ENCODE data around the gene CEP78. TPM values are rescaled to one million over a fixed set of nuclear protein-coding genes. Genes with fewer than 3 reads are reported as not detected.
A peak's percentile ranks its signal among the peaks of the same experiment; 100 is the strongest.

The CEP78 gene
- total RNA-seq, 2 donors from 2014 or later, result 52.8 to 71.6 TPM

GRCh38 chr9:78314550-78314949 is 78.7 kb downstream of the CEP78 start:
- Mint-ChIP-seq H3K27ac (peak overlapping the region; percentile 88), H3K36me3 (ENCODE audit: low read depth) (peaks cover 66% of the 10 kb centered on the region), H3K27me3 (ENCODE audit: insufficient read depth) (no peaks in the 10 kb centered on the region), H3K4me3 (no peak overlapping the region), H3K4me1 (peaks cover 9% of the 10 kb centered on the region), H3K9me3 (no peaks in the 10 kb centered on the region)
- WGBS, 2 experiments (ENCODE audit: insufficient coverage in 1 of 2, insufficient read length in 1 of 2), result 92 to 95% methylated on average over 5 of the region's 5 CpGs
- H3K9me3 ChIP-seq (ENCODE audit: control insufficient read depth, low read length), result no peaks in the 10 kb centered on the region
- TF ChIP-seq CTCF (conservative IDR thresholded peaks at IDR 0.05), result no peak
- H3K27ac ChIP-seq (ENCODE audit: low read depth, low read length), result no peak overlapping the region
- peak; percentile 41 for DNase-seq
- no peaks in the 10 kb centered on the region for H3K4me1 ChIP-seq (ENCODE audit: control insufficient read depth, insufficient read depth, low read length)
- H3K9ac ChIP-seq (ENCODE audit: extremely low read depth, low read length, poor library complexity, severe bottlenecking), result no peak overlapping the region
- H3K27me3 ChIP-seq (ENCODE audit: control insufficient read depth, insufficient read depth, low read length, poor library complexity, severe bottlenecking), result no peaks in the 10 kb centered on the region
- peaks cover 44% of the 10 kb centered on the region for H3K36me3 ChIP-seq (ENCODE audit: control insufficient read depth, insufficient read depth, low read length)
- no peak overlapping the region for H3K4me3 ChIP-seq (ENCODE audit: low read length)

DNA sequence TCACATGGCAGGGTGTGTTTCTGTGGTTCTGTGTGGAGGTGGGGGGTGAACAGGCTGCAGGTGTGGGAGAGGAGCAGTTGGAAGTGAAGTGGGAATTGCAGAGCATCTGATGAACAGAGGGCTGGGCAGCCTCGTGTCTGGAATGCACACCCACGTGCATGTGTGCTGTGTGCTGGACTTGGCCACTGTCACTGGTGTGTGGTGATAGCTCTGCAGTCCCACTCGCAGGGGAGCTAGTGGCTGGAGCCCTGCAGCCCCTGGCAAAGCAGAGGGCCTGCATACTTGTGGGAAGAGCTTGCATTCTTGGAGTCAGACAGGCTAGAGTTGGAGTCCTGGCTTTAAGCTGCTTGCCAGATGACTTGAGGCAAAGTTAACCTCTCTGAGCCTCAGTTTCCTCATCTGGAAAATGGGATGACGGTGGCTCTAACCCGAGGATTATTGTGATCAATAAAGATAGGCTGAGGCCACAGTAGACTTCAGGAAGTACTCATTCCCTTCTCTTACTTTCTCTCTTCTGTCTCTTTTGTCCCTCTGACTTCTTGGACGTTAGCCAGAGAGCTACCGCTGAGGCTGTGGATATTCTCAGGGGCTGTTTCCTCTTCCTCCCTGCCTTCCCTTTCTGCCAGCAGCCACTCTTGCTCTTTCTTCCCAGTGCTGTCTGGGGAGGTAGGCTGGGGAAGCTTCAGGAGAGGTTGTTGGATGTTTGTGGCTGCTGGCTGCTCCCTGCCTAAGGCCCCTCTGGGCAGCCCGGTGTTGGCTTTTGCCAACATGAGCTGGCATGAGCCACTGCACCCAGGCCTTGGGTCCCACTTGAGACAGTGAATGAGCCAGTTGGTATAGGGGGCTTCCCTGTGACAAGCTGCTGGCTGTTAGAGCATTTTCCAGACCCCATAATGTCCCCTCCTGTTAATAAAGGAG is 79.3 kb downstream of the CEP78 start:
- no peaks in the 10 kb centered on the region for H3K9me3 Mint-ChIP-seq
- Histone ChIP-seq H3K9me3 (ENCODE audit: control insufficient read depth, low read length) (no peaks in the 10 kb centered on the region), H3K4me1 (ENCODE audit: control insufficient read depth, insufficient read depth, low read length) (no peaks in the 10 kb centered on the region), H3K9ac (ENCODE audit: extremely low read depth, low read length, poor library complexity, severe bottlenecking) (no peak overlapping the region), H3K36me3 (ENCODE audit: control insufficient read depth, insufficient read depth, low read length) (peaks cover 47% of the 10 kb centered on the region), H3K4me3 (ENCODE audit: low read length) (no peak overlapping the region), H3K27ac (ENCODE audit: low read depth, low read length) (no peak overlapping the region), H3K27me3 (ENCODE audit: control insufficient read depth, insufficient read depth, low read length, poor library complexity, severe bottlenecking) (no peaks in the 10 kb centered on the region)
- TF ChIP-seq CTCF (conservative IDR thresholded peaks at IDR 0.05), result no peak
- H3K27me3 Mint-ChIP-seq (ENCODE audit: insufficient read depth), result no peaks in the 10 kb centered on the region
- DNase-seq, result peak; percentile 40
- 94 to 95% methylated on average over 3 to 8 of the region's 8 CpGs for WGBS, 2 experiments (ENCODE audit: insufficient coverage in 1 of 2, insufficient read length in 1 of 2)
- peaks cover 66% of the 10 kb centered on the region for H3K36me3 Mint-ChIP-seq (ENCODE audit: low read depth)
- H3K4me3 Mint-ChIP-seq, result no peak overlapping the region
- peak overlapping the region; percentile 88 for H3K27ac Mint-ChIP-seq
- peaks cover 9% of the 10 kb centered on the region for H3K4me1 Mint-ChIP-seq

- Histone ChIP-seq H3K9me3 (ENCODE audit: control insufficient read depth, low read length) (no peaks in the 10 kb centered on the region), H3K36me3 (ENCODE audit: control insufficient read depth, insufficient read depth, low read length) (peaks cover 50% of the 10 kb centered on the region), H3K4me3 (ENCODE audit: low read length) (no peak overlapping the region), H3K27me3 (ENCODE audit: control insufficient read depth, insufficient read depth, low read length, poor library complexity, severe bottlenecking) (no peaks in the 10 kb centered on the region), H3K9ac (ENCODE audit: extremely low read depth, low read length, poor library complexity, severe bottlenecking) (no peak overlapping the region), H3K4me1 (ENCODE audit: control insufficient read depth, insufficient read depth, low read length) (no peaks in the 10 kb centered on the region), H3K27ac (ENCODE audit: low read depth, low read length) (no peak overlapping the region)
- no peaks in the 10 kb centered on the region for H3K27me3 Mint-ChIP-seq (ENCODE audit: insufficient read depth)
- H3K36me3 Mint-ChIP-seq (ENCODE audit: low read depth), result peaks cover 68% of the 10 kb centered on the region
- no peaks in the 10 kb centered on the region for H3K9me3 Mint-ChIP-seq
- H3K27ac Mint-ChIP-seq, result no peak overlapping the region
- peaks cover 9% of the 10 kb centered on the region for H3K4me1 Mint-ChIP-seq
- no peak overlapping the region for H3K4me3 Mint-ChIP-seq
- peak; percentile 28 for TF ChIP-seq CTCF (conservative IDR thresholded peaks at IDR 0.05)
- peak; percentile 37 for DNase-seq
- WGBS, 2 experiments (ENCODE audit: insufficient coverage in 1 of 2, insufficient read length in 1 of 2), result 88 to 92% methylated on average over 3 to 11 of the region's 11 CpGs
Measured at GRCh38 chr9:78316166-78316892, 80.5 kb downstream of the CEP78 start.
